SK-N-SH treated with all-trans-retinoic acid at 6 μM for 48 hours (cell line): Measurements from ENCODE around the gene SLC26A1.

ENCODE experiments used
- ESRRG ChIP-seq: fragments of 250-450 bp; sonication (Bioruptor Pico); IDR thresholded peaks from 2 replicates; pipeline ENCODE4 v1.6.1; 2021; ENCODE audit warnings: mild to moderate bottlenecking
- OSR1 ChIP-seq: fragments of 250-450 bp; sonication (Bioruptor Pico); IDR thresholded peaks from 2 replicates; pipeline ENCODE4 v1.8.0; 2022; ENCODE audit warnings: moderate library complexity, mild to moderate bottlenecking, inconsistent platforms
- PPARA ChIP-seq: fragments of 250-450 bp; sonication (Bioruptor Pico); IDR thresholded peaks from 2 replicates; pipeline ENCODE4 v1.5.0; 2020; ENCODE audit warnings: mild to moderate bottlenecking, borderline replicate concordance
- RARB ChIP-seq: fragments of 250-450 bp; sonication (Bioruptor Pico); IDR thresholded peaks from 2 replicates; pipeline ENCODE4 v1.8.0; 2021; ENCODE audit warnings: mild to moderate bottlenecking, moderate library complexity
- SNAI2 ChIP-seq: fragments of 250-450 bp; sonication (Bioruptor Pico); IDR thresholded peaks from 2 replicates; pipeline ENCODE4 v1.5.0; 2020; ENCODE audit warnings: mild to moderate bottlenecking, moderate library complexity
- ZC3H10 ChIP-seq: fragments of 250-450 bp; sonication (Bioruptor Pico); IDR thresholded peaks from 2 replicates; pipeline ENCODE4 v1.5.1; 2021; ENCODE audit warnings: mild to moderate bottlenecking, moderate library complexity
- ZFP3 ChIP-seq: fragments of 250-450 bp; sonication (Bioruptor Pico); IDR thresholded peaks from 2 replicates; pipeline ENCODE4 v1.5.0; 2020; ENCODE audit warnings: mild to moderate bottlenecking, moderate library complexity
- ZFP30 ChIP-seq: fragments of 450-650 bp; formaldehyde crosslinking; IDR thresholded peaks from 2 replicates; pipeline ENCODE4 v1.5.0; 2022; ENCODE audit warnings: mild to moderate bottlenecking, moderate library complexity
- ZNF565 ChIP-seq: fragments of 450-650 bp; formaldehyde crosslinking; conservative IDR thresholded peaks from 2 replicates; pipeline ENCODE4 v1.5.0; 2020; ENCODE audit warnings: low read depth, mild to moderate bottlenecking, moderate library complexity
- ZNF70 ChIP-seq: fragments of 450-650 bp; formaldehyde crosslinking; IDR thresholded peaks from 2 replicates; pipeline ENCODE4 v1.5.0; 2020; ENCODE audit warnings: mild to moderate bottlenecking, moderate library complexity
- TF ChIP-seq, protein P1 (sequence below): fragments of 250-450 bp; sonication (Bioruptor Pico); IDR thresholded peaks from 2 replicates; pipeline ENCODE4 v1.8.0; 2020; ENCODE audit warnings: mild to moderate bottlenecking, moderate library complexity, borderline replicate concordance
- TF ChIP-seq, protein P2 (sequence below): fragments of 250-450 bp; sonication (Bioruptor Pico); IDR thresholded peaks from 2 replicates; pipeline ENCODE4 v1.5.0; 2020; ENCODE audit warnings: mild to moderate bottlenecking, moderate library complexity
- TF ChIP-seq, protein P3 (sequence below): fragments of 250-450 bp; sonication (Bioruptor Pico); IDR thresholded peaks from 2 replicates; pipeline ENCODE4 v1.5.1; 2020; ENCODE audit warnings: low read depth, mild to moderate bottlenecking, moderate library complexity
- TF ChIP-seq, protein P4 (sequence below): fragments of 250-450 bp; sonication (Bioruptor Pico); IDR thresholded peaks from 2 replicates; pipeline ENCODE4 v1.8.0; 2021; ENCODE audit warnings: low read depth, mild to moderate bottlenecking, moderate library complexity, borderline replicate concordance

DNA sequence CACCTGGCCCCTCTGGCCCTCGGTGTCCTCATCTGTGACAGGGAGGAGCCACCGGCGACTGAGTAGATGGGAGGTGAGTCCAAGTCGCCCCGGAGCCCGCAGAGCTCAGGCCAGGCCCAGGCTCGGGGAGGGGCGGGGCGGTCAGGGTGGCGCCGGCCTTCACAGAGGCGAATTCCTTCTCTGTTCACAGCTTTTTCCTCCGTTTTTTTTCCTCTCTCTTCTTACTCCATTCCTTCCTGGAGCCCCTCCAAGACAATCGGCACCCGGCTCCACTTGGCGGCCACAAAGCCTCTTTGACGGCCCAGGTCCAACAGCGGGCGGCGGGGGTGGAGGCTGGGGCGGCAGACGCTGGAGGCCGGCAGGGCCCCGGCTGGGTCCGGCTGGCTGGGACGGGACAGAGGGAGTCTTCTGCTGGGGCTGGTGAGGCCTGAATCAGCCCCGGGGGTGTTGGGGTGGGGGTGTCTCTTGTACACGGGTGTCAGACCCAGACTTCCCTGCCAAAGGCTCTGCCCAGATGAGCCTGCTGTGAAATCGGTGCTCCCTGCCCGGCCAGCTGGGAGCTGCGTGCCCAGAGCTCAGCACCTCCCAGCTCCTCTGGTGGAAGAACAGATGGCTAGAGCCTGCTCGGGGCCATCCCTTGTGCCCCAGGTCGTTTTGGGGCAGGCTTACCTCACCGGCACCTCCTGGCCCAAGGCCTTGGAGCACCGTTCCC is 40.8 kb upstream of the SLC26A1 start:
- TF ChIP-seq, protein P1, sequence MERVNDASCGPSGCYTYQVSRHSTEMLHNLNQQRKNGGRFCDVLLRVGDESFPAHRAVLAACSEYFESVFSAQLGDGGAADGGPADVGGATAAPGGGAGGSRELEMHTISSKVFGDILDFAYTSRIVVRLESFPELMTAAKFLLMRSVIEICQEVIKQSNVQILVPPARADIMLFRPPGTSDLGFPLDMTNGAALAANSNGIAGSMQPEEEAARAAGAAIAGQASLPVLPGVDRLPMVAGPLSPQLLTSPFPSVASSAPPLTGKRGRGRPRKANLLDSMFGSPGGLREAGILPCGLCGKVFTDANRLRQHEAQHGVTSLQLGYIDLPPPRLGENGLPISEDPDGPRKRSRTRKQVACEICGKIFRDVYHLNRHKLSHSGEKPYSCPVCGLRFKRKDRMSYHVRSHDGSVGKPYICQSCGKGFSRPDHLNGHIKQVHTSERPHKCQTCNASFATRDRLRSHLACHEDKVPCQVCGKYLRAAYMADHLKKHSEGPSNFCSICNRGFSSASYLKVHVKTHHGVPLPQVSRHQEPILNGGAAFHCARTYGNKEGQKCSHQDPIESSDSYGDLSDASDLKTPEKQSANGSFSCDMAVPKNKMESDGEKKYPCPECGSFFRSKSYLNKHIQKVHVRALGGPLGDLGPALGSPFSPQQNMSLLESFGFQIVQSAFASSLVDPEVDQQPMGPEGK (CRISPR knock-in tag) = no peak
- TF ChIP-seq SNAI2 (CRISPR knock-in tag) = no peak
- TF ChIP-seq, protein P2, sequence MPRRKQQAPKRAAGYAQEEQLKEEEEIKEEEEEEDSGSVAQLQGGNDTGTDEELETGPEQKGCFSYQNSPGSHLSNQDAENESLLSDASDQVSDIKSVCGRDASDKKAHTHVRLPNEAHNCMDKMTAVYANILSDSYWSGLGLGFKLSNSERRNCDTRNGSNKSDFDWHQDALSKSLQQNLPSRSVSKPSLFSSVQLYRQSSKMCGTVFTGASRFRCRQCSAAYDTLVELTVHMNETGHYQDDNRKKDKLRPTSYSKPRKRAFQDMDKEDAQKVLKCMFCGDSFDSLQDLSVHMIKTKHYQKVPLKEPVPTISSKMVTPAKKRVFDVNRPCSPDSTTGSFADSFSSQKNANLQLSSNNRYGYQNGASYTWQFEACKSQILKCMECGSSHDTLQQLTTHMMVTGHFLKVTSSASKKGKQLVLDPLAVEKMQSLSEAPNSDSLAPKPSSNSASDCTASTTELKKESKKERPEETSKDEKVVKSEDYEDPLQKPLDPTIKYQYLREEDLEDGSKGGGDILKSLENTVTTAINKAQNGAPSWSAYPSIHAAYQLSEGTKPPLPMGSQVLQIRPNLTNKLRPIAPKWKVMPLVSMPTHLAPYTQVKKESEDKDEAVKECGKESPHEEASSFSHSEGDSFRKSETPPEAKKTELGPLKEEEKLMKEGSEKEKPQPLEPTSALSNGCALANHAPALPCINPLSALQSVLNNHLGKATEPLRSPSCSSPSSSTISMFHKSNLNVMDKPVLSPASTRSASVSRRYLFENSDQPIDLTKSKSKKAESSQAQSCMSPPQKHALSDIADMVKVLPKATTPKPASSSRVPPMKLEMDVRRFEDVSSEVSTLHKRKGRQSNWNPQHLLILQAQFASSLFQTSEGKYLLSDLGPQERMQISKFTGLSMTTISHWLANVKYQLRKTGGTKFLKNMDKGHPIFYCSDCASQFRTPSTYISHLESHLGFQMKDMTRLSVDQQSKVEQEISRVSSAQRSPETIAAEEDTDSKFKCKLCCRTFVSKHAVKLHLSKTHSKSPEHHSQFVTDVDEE = no peak
- TF ChIP-seq ZNF70 (CRISPR knock-in tag) = no peak
- no peak for TF ChIP-seq RARB
- TF ChIP-seq PPARA = no peak
- no peak for TF ChIP-seq ZNF565 (CRISPR knock-in tag)
- no peak for TF ChIP-seq ZFP30
- TF ChIP-seq, protein P3, sequence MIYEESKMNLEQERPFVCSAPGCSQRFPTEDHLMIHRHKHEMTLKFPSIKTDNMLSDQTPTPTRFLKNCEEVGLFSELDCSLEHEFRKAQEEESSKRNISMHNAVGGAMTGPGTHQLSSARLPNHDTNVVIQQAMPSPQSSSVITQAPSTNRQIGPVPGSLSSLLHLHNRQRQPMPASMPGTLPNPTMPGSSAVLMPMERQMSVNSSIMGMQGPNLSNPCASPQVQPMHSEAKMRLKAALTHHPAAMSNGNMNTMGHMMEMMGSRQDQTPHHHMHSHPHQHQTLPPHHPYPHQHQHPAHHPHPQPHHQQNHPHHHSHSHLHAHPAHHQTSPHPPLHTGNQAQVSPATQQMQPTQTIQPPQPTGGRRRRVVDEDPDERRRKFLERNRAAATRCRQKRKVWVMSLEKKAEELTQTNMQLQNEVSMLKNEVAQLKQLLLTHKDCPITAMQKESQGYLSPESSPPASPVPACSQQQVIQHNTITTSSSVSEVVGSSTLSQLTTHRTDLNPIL = no peak
- TF ChIP-seq, protein P4, sequence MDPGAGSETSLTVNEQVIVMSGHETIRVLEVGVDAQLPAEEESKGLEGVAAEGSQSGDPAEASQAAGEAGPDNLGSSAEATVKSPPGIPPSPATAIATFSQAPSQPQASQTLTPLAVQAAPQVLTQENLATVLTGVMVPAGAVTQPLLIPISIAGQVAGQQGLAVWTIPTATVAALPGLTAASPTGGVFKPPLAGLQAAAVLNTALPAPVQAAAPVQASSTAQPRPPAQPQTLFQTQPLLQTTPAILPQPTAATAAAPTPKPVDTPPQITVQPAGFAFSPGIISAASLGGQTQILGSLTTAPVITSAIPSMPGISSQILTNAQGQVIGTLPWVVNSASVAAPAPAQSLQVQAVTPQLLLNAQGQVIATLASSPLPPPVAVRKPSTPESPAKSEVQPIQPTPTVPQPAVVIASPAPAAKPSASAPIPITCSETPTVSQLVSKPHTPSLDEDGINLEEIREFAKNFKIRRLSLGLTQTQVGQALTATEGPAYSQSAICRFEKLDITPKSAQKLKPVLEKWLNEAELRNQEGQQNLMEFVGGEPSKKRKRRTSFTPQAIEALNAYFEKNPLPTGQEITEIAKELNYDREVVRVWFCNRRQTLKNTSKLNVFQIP (CRISPR knock-in tag) = no peak
- TF ChIP-seq ESRRG (CRISPR knock-in tag) = no peak
- no peak for TF ChIP-seq ZFP3 (CRISPR knock-in tag)
- TF ChIP-seq ZC3H10 (CRISPR knock-in tag) = no peak
- no peak for TF ChIP-seq OSR1 (CRISPR knock-in tag)
